ENCODE results near the gene CSF2. TPM values are rescaled to one million over a fixed set of nuclear protein-coding genes. Genes with fewer than 3 reads are reported as not detected.

Gene CSF2
- total RNA-seq, 1 experiment from 2014 or later: 0.30 TPM

DNA sequence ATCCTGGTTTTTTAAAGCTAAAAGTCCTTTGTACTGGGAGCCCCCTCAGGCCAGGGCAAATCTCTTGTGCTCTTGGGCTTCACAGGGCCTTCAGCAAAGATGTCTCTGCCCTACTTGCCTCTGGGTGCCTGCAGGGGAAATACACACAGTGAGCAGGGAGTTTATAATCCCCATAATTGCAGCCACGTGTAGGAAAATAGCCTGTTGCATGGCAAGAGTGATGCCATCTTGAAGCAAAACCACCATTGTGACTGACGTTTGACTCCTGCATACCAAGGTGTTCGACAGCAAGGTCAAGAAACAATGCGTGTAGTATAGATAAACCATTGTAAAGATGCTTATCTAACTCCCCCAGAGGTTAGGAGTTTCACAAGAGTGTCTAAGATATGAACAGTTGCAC lies 24.5 kb upstream of the CSF2 start:
- Histone ChIP-seq H3K9me3 (ENCODE audit: control insufficient read depth in 1 of 2, insufficient read depth in 1 of 2, low read depth in 1 of 2, low read length in 2 of 2) (no peaks in the 10 kb centered on the region), H3K4me3 (replicated peaks in 1 of 2; ENCODE audit: low read depth in 1 of 2, low read length in 2 of 2) (no peak overlapping the region), H3K27ac (ENCODE audit: low read depth, low read length) (no peak overlapping the region), H2AFZ (ENCODE audit: low read depth, low read length, poor library complexity, severe bottlenecking) (no peak overlapping the region), H3K36me3 (ENCODE audit: control insufficient read depth in 1 of 2, insufficient read depth in 2 of 2, low read length in 2 of 2) (no peaks in the 10 kb centered on the region), H3K4me1 (ENCODE audit: control insufficient read depth in 1 of 2, insufficient read depth in 2 of 2, low read length in 2 of 2) (no peaks in the 10 kb centered on the region), H3K9me2 (ENCODE audit: insufficient read depth) (no peaks in the 10 kb centered on the region), H3K79me2 (ENCODE audit: insufficient read depth, low read length) (no peaks in the 10 kb centered on the region), H4K20me1 (ENCODE audit: insufficient read depth) (no peaks in the 10 kb centered on the region), H3K4me2 (ENCODE audit: low read length) (no peak overlapping the region), H3K9ac (ENCODE audit: low read length) (no peak overlapping the region), H3K27me3 (ENCODE audit: insufficient read depth, low read length) (no peaks in the 10 kb centered on the region)
- TF ChIP-seq, protein P1, sequence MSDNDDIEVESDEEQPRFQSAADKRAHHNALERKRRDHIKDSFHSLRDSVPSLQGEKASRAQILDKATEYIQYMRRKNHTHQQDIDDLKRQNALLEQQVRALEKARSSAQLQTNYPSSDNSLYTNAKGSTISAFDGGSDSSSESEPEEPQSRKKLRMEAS (IDR thresholded peaks at IDR 0.05): no peak
- TF ChIP-seq RAD21 (IDR thresholded peaks at IDR 0.05; ENCODE audit: low read depth) (no peak), POLR2AphosphoS5 (IDR thresholded peaks at IDR 0.05; ENCODE audit: low read depth, low read length) (no peak), SP1 (IDR thresholded peaks at IDR 0.05; ENCODE audit: low read depth) (no peak), CBX3 (IDR thresholded peaks at IDR 0.05; ENCODE audit: low read depth) (no peak), EZH2phosphoT487 (IDR thresholded peaks at IDR 0.05; ENCODE audit: borderline replicate concordance) (no peak), YY1 (IDR thresholded peaks at IDR 0.05; ENCODE audit: extremely low read depth, insufficient replicate concordance, low read depth, low read length) (no peak), ZFX (IDR thresholded peaks at IDR 0.05) (no peak)
- ATAC-seq (no peak), DNase-seq (ENCODE audit: low read depth, low spot score) (no peak)
- intact Hi-C loops (cut with micrococcal nuclease): no loop called here
- BruUV-seq (replicated peaks): no TSS peak
- CTCF ChIA-PET: no interaction called here
- RAD21 ChIA-PET (ENCODE audit: low non-redundant PET in 1 of 2, low total read pairs in 2 of 2, uncharacterized antibody in 2 of 2, unreplicated experiment in 2 of 2): no interaction called here
- POLR2A ChIA-PET: no interaction called here

DNA sequence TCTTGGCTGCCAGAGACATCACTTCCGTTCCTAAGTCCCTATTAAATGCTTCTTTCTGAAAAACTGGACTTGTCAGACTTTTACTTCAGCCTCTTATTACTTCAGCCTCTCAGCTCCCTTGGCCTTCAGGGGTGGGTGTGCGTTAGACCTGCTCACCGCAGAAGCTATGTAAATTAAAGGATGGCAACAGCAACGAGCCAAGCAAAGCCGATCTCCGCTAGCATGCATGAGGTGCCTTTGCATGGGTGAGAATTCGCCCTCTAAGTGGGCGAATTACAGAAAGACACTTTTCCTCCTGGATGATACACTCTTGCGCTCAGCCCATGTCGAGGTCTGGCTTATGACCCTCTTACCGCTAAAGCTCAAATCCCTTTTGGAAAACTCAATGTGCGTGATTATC lies 24.0 kb upstream of the CSF2 start:
- no peak overlapping the region for H3K4me3 ChIP-seq (replicated peaks in 1 of 2; ENCODE audit: low read depth in 1 of 2, low read length in 2 of 2)
- no peak overlapping the region for H2AFZ ChIP-seq (ENCODE audit: low read depth, low read length, poor library complexity, severe bottlenecking)
- RAD21 ChIA-PET (ENCODE audit: low non-redundant PET in 1 of 2, low total read pairs in 2 of 2, uncharacterized antibody in 2 of 2, unreplicated experiment in 2 of 2): no interaction called here
- H3K27ac ChIP-seq (ENCODE audit: low read depth, low read length): no peak overlapping the region
- TF ChIP-seq SIN3A (IDR thresholded peaks at IDR 0.05; ENCODE audit: low read depth) (no peak), TCF7L2 (IDR thresholded peaks at IDR 0.05; ENCODE audit: borderline replicate concordance, extremely low read depth, insufficient read depth, insufficient read length) (no peak), CEBPB (IDR thresholded peaks at IDR 0.05; ENCODE audit: low read depth) (no peak), EZH2phosphoT487 (IDR thresholded peaks at IDR 0.05; ENCODE audit: borderline replicate concordance) (no peak), POLR2A (IDR thresholded peaks at IDR 0.05; ENCODE audit: borderline replicate concordance, extremely low read depth, insufficient read depth, insufficient read length) (no peak), SRF (IDR thresholded peaks at IDR 0.05; ENCODE audit: low read depth) (no peak)
- TF ChIP-seq, protein P2, sequence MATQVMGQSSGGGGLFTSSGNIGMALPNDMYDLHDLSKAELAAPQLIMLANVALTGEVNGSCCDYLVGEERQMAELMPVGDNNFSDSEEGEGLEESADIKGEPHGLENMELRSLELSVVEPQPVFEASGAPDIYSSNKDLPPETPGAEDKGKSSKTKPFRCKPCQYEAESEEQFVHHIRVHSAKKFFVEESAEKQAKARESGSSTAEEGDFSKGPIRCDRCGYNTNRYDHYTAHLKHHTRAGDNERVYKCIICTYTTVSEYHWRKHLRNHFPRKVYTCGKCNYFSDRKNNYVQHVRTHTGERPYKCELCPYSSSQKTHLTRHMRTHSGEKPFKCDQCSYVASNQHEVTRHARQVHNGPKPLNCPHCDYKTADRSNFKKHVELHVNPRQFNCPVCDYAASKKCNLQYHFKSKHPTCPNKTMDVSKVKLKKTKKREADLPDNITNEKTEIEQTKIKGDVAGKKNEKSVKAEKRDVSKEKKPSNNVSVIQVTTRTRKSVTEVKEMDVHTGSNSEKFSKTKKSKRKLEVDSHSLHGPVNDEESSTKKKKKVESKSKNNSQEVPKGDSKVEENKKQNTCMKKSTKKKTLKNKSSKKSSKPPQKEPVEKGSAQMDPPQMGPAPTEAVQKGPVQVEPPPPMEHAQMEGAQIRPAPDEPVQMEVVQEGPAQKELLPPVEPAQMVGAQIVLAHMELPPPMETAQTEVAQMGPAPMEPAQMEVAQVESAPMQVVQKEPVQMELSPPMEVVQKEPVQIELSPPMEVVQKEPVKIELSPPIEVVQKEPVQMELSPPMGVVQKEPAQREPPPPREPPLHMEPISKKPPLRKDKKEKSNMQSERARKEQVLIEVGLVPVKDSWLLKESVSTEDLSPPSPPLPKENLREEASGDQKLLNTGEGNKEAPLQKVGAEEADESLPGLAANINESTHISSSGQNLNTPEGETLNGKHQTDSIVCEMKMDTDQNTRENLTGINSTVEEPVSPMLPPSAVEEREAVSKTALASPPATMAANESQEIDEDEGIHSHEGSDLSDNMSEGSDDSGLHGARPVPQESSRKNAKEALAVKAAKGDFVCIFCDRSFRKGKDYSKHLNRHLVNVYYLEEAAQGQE (IDR thresholded peaks at IDR 0.05; ENCODE audit: low read depth): no peak
- CTCF ChIA-PET: no interaction called here
- H3K4me2 ChIP-seq (ENCODE audit: low read length): no peak overlapping the region
- no peaks in the 10 kb centered on the region for H3K9me2 ChIP-seq (ENCODE audit: insufficient read depth)
- ATAC-seq (no peak), DNase-seq (ENCODE audit: low read depth, low spot score) (no peak)
- H4K20me1 ChIP-seq (ENCODE audit: insufficient read depth): no peaks in the 10 kb centered on the region
- H3K27me3 ChIP-seq (ENCODE audit: insufficient read depth, low read length): no peaks in the 10 kb centered on the region
- no peaks in the 10 kb centered on the region for H3K4me1 ChIP-seq (ENCODE audit: control insufficient read depth in 1 of 2, insufficient read depth in 2 of 2, low read length in 2 of 2)
- no peaks in the 10 kb centered on the region for H3K36me3 ChIP-seq (ENCODE audit: control insufficient read depth in 1 of 2, insufficient read depth in 2 of 2, low read length in 2 of 2)
- POLR2A ChIA-PET: no interaction called here
- no TSS peak for BruUV-seq (replicated peaks)
- H3K9me3 ChIP-seq (ENCODE audit: control insufficient read depth in 1 of 2, insufficient read depth in 1 of 2, low read depth in 1 of 2, low read length in 2 of 2): no peaks in the 10 kb centered on the region
- H3K79me2 ChIP-seq (ENCODE audit: insufficient read depth, low read length): no peaks in the 10 kb centered on the region
- H3K9ac ChIP-seq (ENCODE audit: low read length): no peak overlapping the region
- intact Hi-C loops (cut with micrococcal nuclease): no loop called here

Data from HCT116 (cell line).